Parathyroid adenoma (tissue), 2 donors: ENCODE measurements around the gene ORM1.

Experiments
- H2AFZ ChIP-seq: fragments of 300-600 bp; sonication (generic); one replicate; pipeline ENCODE4 v1.7.0; 2017; ENCODE audit warnings: antibody characterized with exemption, mild to moderate bottlenecking
- H3K27ac ChIP-seq: fragments of 300-600 bp; sonication (generic); one replicate; pipeline ENCODE4 v1.7.0; 2017
- H3K27me3 ChIP-seq: fragments of 300-600 bp; sonication (generic); one replicate; pipeline ENCODE4 v1.7.0; 2017; ENCODE audit warnings: low read length; ENCODE audit not compliant: control insufficient read depth, insufficient read depth
- H3K36me3 ChIP-seq: fragments of 300-600 bp; sonication (generic); one replicate; pipeline ENCODE4 v1.7.0; 2017; ENCODE audit warnings: low read length; ENCODE audit not compliant: control insufficient read depth, insufficient read depth
- H3K4me1 ChIP-seq: fragments of 300-600 bp; sonication (generic); one replicate; pipeline ENCODE4 v1.7.0; 2017; ENCODE audit warnings: control low read depth
- H3K4me2 ChIP-seq: fragments of 300-600 bp; sonication (generic); one replicate; pipeline ENCODE4 v1.7.0; 2017; ENCODE audit warnings: low read length
- H3K4me3 ChIP-seq: fragments of 300-600 bp; sonication (generic); one replicate; pipeline ENCODE4 v1.7.0; 2017; ENCODE audit warnings: low read depth, low read length
- H3K79me2 ChIP-seq: fragments of 300-600 bp; sonication (generic); one replicate; pipeline ENCODE4 v1.7.0; 2017; ENCODE audit warnings: control low read depth
- H3K9ac ChIP-seq: fragments of 300-600 bp; sonication (generic); one replicate; pipeline ENCODE4 v1.7.0; 2017; ENCODE audit warnings: mild to moderate bottlenecking
- H3K9me3 ChIP-seq: fragments of 300-600 bp; sonication (generic); one replicate; pipeline ENCODE4 v1.7.0; 2017; ENCODE audit warnings: low read length; ENCODE audit not compliant: control insufficient read depth
- CTCF ChIP-seq: fragments of 300-600 bp; sonication (generic); IDR thresholded peaks from one replicate; pipeline ENCODE4 v1.7.0; 2017; ENCODE audit warnings: antibody characterized with exemption, mild to moderate bottlenecking
- donor health status: primary hyperparathyroidism.

ORM1 gene

GRCh38 chr9:114341152-114341830, 18.4 kb downstream of the ORM1 start:
- H3K27ac ChIP-seq = no peak overlapping the region
- no peaks in the 10 kb centered on the region for H3K79me2 ChIP-seq
- H2AFZ ChIP-seq = no peak overlapping the region
- H3K4me1 ChIP-seq = no peaks in the 10 kb centered on the region
- H3K27me3 ChIP-seq = no peaks in the 10 kb centered on the region
- no peaks in the 10 kb centered on the region for H3K36me3 ChIP-seq
- H3K9me3 ChIP-seq = no peaks in the 10 kb centered on the region
- TF ChIP-seq CTCF = no peak
- H3K9ac ChIP-seq = no peak overlapping the region
- H3K4me3 ChIP-seq = no peak overlapping the region
- H3K4me2 ChIP-seq = no peak overlapping the region

- no peaks in the 10 kb centered on the region for H3K79me2 ChIP-seq
- H3K4me1 ChIP-seq = no peaks in the 10 kb centered on the region
- no peak overlapping the region for H3K4me3 ChIP-seq
- no peak overlapping the region for H3K4me2 ChIP-seq
- H3K27ac ChIP-seq = no peak overlapping the region
- no peaks in the 10 kb centered on the region for H3K9me3 ChIP-seq
- no peak overlapping the region for H2AFZ ChIP-seq
- TF ChIP-seq CTCF = no peak
- H3K36me3 ChIP-seq = no peaks in the 10 kb centered on the region
- H3K27me3 ChIP-seq = no peaks in the 10 kb centered on the region
- H3K9ac ChIP-seq = no peak overlapping the region
These were observed 19.1 kb downstream of the ORM1 start for GRCh38 chr9:114341991-114342390.

- Histone ChIP-seq H3K4me1 (no peaks in the 10 kb centered on the region), H3K79me2 (no peaks in the 10 kb centered on the region), H3K9ac (no peak overlapping the region), H3K27me3 (no peaks in the 10 kb centered on the region), H3K27ac (no peak overlapping the region), H3K4me3 (no peak overlapping the region), H3K36me3 (no peaks in the 10 kb centered on the region), H2AFZ (no peak overlapping the region), H3K9me3 (no peaks in the 10 kb centered on the region), H3K4me2 (no peak overlapping the region)
- TF ChIP-seq CTCF = no peak
These were observed 20.0 kb downstream of the ORM1 start for GRCh38 chr9:114342755-114343440.

GRCh38 chr9:114343471-114344187, 20.7 kb downstream of the ORM1 start:
- Histone ChIP-seq H3K79me2 (no peaks in the 10 kb centered on the region), H3K27ac (no peak overlapping the region)

More at GRCh38 chr9:114343471-114344187, 20.7 kb downstream of the ORM1 start:
- no peaks in the 10 kb centered on the region for H3K36me3 ChIP-seq
- no peak overlapping the region for H2AFZ ChIP-seq
- no peaks in the 10 kb centered on the region for H3K27me3 ChIP-seq
- H3K9ac ChIP-seq = no peak overlapping the region
- H3K4me2 ChIP-seq = no peak overlapping the region
- H3K4me3 ChIP-seq = no peak overlapping the region
- H3K4me1 ChIP-seq = no peaks in the 10 kb centered on the region
- H3K9me3 ChIP-seq = no peaks in the 10 kb centered on the region
- no peak for TF ChIP-seq CTCF
